H1 (cell line): ENCODE measurements around the gene GSTT4. TPM values are rescaled to one million over a fixed set of nuclear protein-coding genes. Genes with fewer than 3 reads are reported as not detected.

ENCODE experiments used
- CTCF ChIA-PET: fragments of 300-600 bp; sonication (Branson Sonifier 250); formaldehyde crosslinking; loops from one replicate; lab custom pipeline; 2021; ENCODE audit not compliant: partially characterized antibody; lab: Charles Lee
- POLR2A ChIA-PET: fragments of 300-600 bp; sonication (Branson Sonifier 250); formaldehyde crosslinking; loops from one replicate; lab custom pipeline; 2021; ENCODE audit warnings: inconsistent platforms; ENCODE audit not compliant: partially characterized antibody; lab: Charles Lee
- DNase-seq, 2 experiments: peaks; one replicate each; pipeline versions ENCODE4 v3.0.0 to v3.0.0-alpha.2; 2010 to 2022; ENCODE audit warnings: low spot score in 2 of 2, low read depth in 1 of 2, mixed read lengths in 1 of 2
- FAIRE-seq: peaks from 2 replicates; lab custom pipeline; 2011; peaks lifted over from hg19 to GRCh38; lab: Jason Lieb, UNC
- H2AFZ ChIP-seq: 2 replicates; pipeline ENCODE4 v1.8.1; 2012; ENCODE audit warnings: low read length, inconsistent platforms
- H2AK5ac ChIP-seq: 2 replicates; pipeline ENCODE4 v1.6.1; 2013; ENCODE audit warnings: low read depth, low read length
- H2BK120ac ChIP-seq: replicated peaks from 2 replicates; pipeline ENCODE3; 2013; ENCODE audit warnings: low read depth, low read length, inconsistent platforms
- H2BK12ac ChIP-seq: 2 replicates; pipeline ENCODE4 v1.6.1; 2013; ENCODE audit warnings: low read depth, low read length
- H2BK15ac ChIP-seq: 2 replicates; pipeline ENCODE4 v1.6.1; 2013; ENCODE audit warnings: low read length
- H2BK20ac ChIP-seq: 2 replicates; pipeline ENCODE4 v1.6.1; 2013; ENCODE audit warnings: low read length
- H2BK5ac ChIP-seq: 2 replicates; pipeline ENCODE4 v1.6.1; 2013; ENCODE audit warnings: low read depth, low read length
- H3K14ac ChIP-seq: 2 replicates; pipeline ENCODE4 v1.6.1; 2013; ENCODE audit warnings: inconsistent platforms; ENCODE audit not compliant: insufficient read length
- H3K18ac ChIP-seq: 2 replicates; pipeline ENCODE4 v1.6.1; 2013; ENCODE audit warnings: low read length; ENCODE audit errors: extremely low read depth
- H3K23ac ChIP-seq: 2 replicates; pipeline ENCODE4 v1.6.1; 2013; ENCODE audit warnings: inconsistent platforms; ENCODE audit not compliant: insufficient read length
- H3K23me2 ChIP-seq: 2 replicates; pipeline ENCODE4 v1.6.1; 2013; ENCODE audit warnings: low read depth, low read length
- H3K27ac ChIP-seq: 2 replicates; pipeline ENCODE4 v1.6.1; 2011; ENCODE audit warnings: low read depth, low read length, inconsistent platforms
- H3K27me3 ChIP-seq, 4 experiments: replicated peaks in 1 of 4; 1 replicate in 1 of 4; 2 replicates in 3 of 4; pipeline versions ENCODE4 v1.6.1 to v1.8.1; 2011 to 2013; ENCODE audit warnings: low read length in 3 of 4, mild to moderate bottlenecking in 3 of 4, inconsistent platforms in 2 of 4, mixed read lengths in 2 of 4, moderate library complexity in 1 of 4; ENCODE audit not compliant: control insufficient read depth in 3 of 4, insufficient read depth in 3 of 4; ENCODE audit errors: extremely low read depth in 1 of 4
- H3K36me3 ChIP-seq, 4 experiments: 2 replicates each; pipeline versions ENCODE4 v1.6.1 to v1.8.1; 2011 to 2013; ENCODE audit warnings: mild to moderate bottlenecking in 4 of 4, low read length in 3 of 4, moderate library complexity in 2 of 4, control low read depth in 1 of 4, inconsistent platforms in 1 of 4; ENCODE audit not compliant: insufficient read depth in 4 of 4, control insufficient read depth in 2 of 4
- H3K4ac ChIP-seq: replicated peaks from 2 replicates; pipeline ENCODE3; 2013; ENCODE audit warnings: low read length, low read depth, mixed read lengths, inconsistent platforms; ENCODE audit not compliant: insufficient read length
- H3K4me1 ChIP-seq, 4 experiments: replicated peaks in 1 of 4; 1 replicate in 1 of 4; 2 replicates in 3 of 4; pipeline versions ENCODE4 v1.6.1 to v1.8.1; 2011 to 2013; ENCODE audit warnings: low read length in 3 of 4, inconsistent platforms in 2 of 4, mixed read lengths in 1 of 4; ENCODE audit not compliant: insufficient read depth in 4 of 4, control insufficient read depth in 3 of 4
- H3K4me2 ChIP-seq, 2 experiments: 2 replicates each; pipeline versions ENCODE4 v1.6.1 to v1.8.1; 2011 to 2013; ENCODE audit warnings: low read depth in 2 of 2, low read length in 2 of 2, control low read depth in 1 of 2, inconsistent platforms in 1 of 2, mild to moderate bottlenecking in 1 of 2; ENCODE audit not compliant: insufficient read depth in 1 of 2
- H3K4me3 ChIP-seq, 4 experiments: fragments of 200-600, 300-600 bp in 1 of 4; sonication (generic), shearing (Covaris generic), sonication (Bioruptor Twin) in 1 of 4; 2 replicates each; pipeline versions ENCODE4 v1.5.1 to v1.8.1; 2011 to 2016; ENCODE audit warnings: low read length in 4 of 4, low read depth in 3 of 4, control low read depth in 2 of 4, inconsistent platforms in 2 of 4, mild to moderate bottlenecking in 2 of 4, mixed read lengths in 1 of 4, moderate library complexity in 1 of 4; ENCODE audit not compliant: insufficient read depth in 2 of 4; ENCODE audit errors: extremely low read depth in 1 of 4
- H3K56ac ChIP-seq: replicated peaks from 2 replicates; pipeline ENCODE3; 2013; ENCODE audit warnings: low read depth, mild to moderate bottlenecking, mixed read lengths, low read length, inconsistent platforms; ENCODE audit not compliant: insufficient read length
- H3K79me1 ChIP-seq: 2 replicates; pipeline ENCODE4 v1.6.1; 2013; ENCODE audit warnings: low read depth, low read length, control low read depth
- H3K79me2 ChIP-seq, 2 experiments: 2 replicates each; pipeline versions ENCODE4 v1.6.1 to v1.8.1; 2012 to 2013; ENCODE audit warnings: low read length in 2 of 2, mild to moderate bottlenecking in 2 of 2, inconsistent platforms in 1 of 2; ENCODE audit not compliant: insufficient read depth in 2 of 2, control insufficient read depth in 1 of 2
- H3K9ac ChIP-seq, 4 experiments: replicated peaks in 1 of 4; 1 replicate in 1 of 4; 2 replicates in 3 of 4; pipeline versions ENCODE4 v1.6.1 to v1.8.1; 2011 to 2013; ENCODE audit warnings: low read depth in 3 of 4, low read length in 3 of 4, control low read depth in 2 of 4, mild to moderate bottlenecking in 2 of 4, moderate library complexity in 2 of 4, inconsistent platforms in 1 of 4; ENCODE audit errors: extremely low read depth in 1 of 4
- H3K9me3 ChIP-seq, 2 experiments: 2 replicates each; pipeline versions ENCODE4 v1.6.1 to v1.8.1; 2012 to 2013; ENCODE audit warnings: mild to moderate bottlenecking in 2 of 2, moderate library complexity in 2 of 2, control low read depth in 1 of 2, inconsistent platforms in 1 of 2, low read depth in 1 of 2, low read length in 1 of 2, mixed read lengths in 1 of 2; ENCODE audit not compliant: insufficient read depth in 2 of 2
- H4K20me1 ChIP-seq, 2 experiments: replicated peaks in 1 of 2; 2 replicates each; pipeline versions ENCODE3 to v1.8.1; 2011 to 2013; ENCODE audit warnings: inconsistent platforms in 2 of 2, low read length in 2 of 2, mild to moderate bottlenecking in 1 of 2; ENCODE audit not compliant: insufficient read depth in 2 of 2, control insufficient read depth in 1 of 2
- H4K5ac ChIP-seq: 2 replicates; pipeline ENCODE4 v1.6.1; 2013; ENCODE audit warnings: low read length, low read depth, mixed read lengths, inconsistent platforms; ENCODE audit not compliant: insufficient read length
- H4K8ac ChIP-seq: 2 replicates; pipeline ENCODE4 v1.8.0; 2013; ENCODE audit warnings: mild to moderate bottlenecking, moderate library complexity, low read length, inconsistent platforms; ENCODE audit not compliant: insufficient read depth; ENCODE audit errors: extremely low read depth
- H4K91ac ChIP-seq: replicated peaks from 2 replicates; pipeline ENCODE3; 2013; ENCODE audit warnings: low read length, mixed read lengths, inconsistent platforms; ENCODE audit not compliant: insufficient read length
- E2F6 ChIP-seq: IDR thresholded peaks from 2 replicates; pipeline ENCODE4 v1.6.1; 2012; ENCODE audit warnings: inconsistent platforms
- POLR2A ChIP-seq, 2 experiments: IDR thresholded peaks; 1 replicate in 1 of 2; 2 replicates in 1 of 2; pipeline ENCODE4 v1.6.1; 2011; ENCODE audit warnings: low read depth in 2 of 2, low read length in 2 of 2, mild to moderate bottlenecking in 2 of 2; ENCODE audit errors: control extremely low read depth in 1 of 2
- SUZ12 ChIP-seq: fragments of 200-600 bp; sonication (generic); IDR thresholded peaks from 2 replicates; pipeline ENCODE4 v1.6.1; 2012; ENCODE audit warnings: mild to moderate bottlenecking, inconsistent platforms, low read length, moderate library complexity, mixed read lengths
- WGBS, 2 experiments: shearing (Covaris generic) in 1 of 2; methylation state at CpG; one replicate each; pipeline versions ENCODE4 v1.1.6 to v1.1.7; 2013 to 2015; ENCODE audit warnings: low lambda C conversion rate in 2 of 2, mixed read lengths in 2 of 2, inconsistent platforms in 1 of 2, low coverage in 1 of 2, missing lambda C conversion rate in 1 of 2; ENCODE audit not compliant: insufficient replicate concordance in 2 of 2, insufficient coverage in 1 of 2, insufficient read length in 1 of 2; ENCODE audit errors: extremely low coverage in 1 of 2, missing lambda C conversion rate in 1 of 2; 5-methylcytosine and 5-hydroxymethylcytosine counted together
- polyA plus RNA-seq, 7 experiments: library from polyadenylated mRNA; depleted of rRNA in 3 of 7; stranded (reverse) in 5 of 7; unstranded in 2 of 7; fragments of >200 nt in 5 of 7; fragments of 200-250 nt in 2 of 7; gene quantifications; 1 replicate in 5 of 7; 2 replicates in 1 of 7; 4 replicates in 1 of 7; pipeline versions ENCODE4 v1.2.1 to v1.2.3, GENCODE V29; 2011 to 2013; ENCODE audit warnings: missing spikeins in 2 of 7, mixed read lengths in 2 of 7
- total RNA-seq: library from RNA; stranded (reverse); fragmentation: NEBNext Ultra II Directional; extraction: Animal tissue kit (Norgen Biotek cat#: 25700); gene quantifications from 2 replicates; pipeline ENCODE4 v1.2.1, GENCODE V29; 2021

GSTT4 gene
- total and polyA plus RNA-seq, 2 of the 8 experiments (the other 6 are each of a cell fraction or from before 2014, with no cell fraction given): 0.14 TPM; not detected in 1

GRCh38 chr22:24008022-24008283, 2.7 kb upstream of the GSTT4 start:
- no peak overlapping the region for H3K4me3 ChIP-seq
- H3K36me3 ChIP-seq: no peaks in the 10 kb centered on the region
- 80% methylated on average over 1 of the region's 1 CpG; no CpG with 5 or more reads in 1 of the 2 experiments for WGBS, 2 experiments
- peak overlapping the region; percentile 8; the same call in 1 of the 2 replicates for H2BK5ac ChIP-seq
- CTCF ChIA-PET: interaction anchor here (0.7 to 1.5 kb wide), 3 partner anchors 149 to 494 kb away, joined by 3 to 4 read pairs (median 3); no protein-coding TSS in a partner anchor
- H2BK20ac ChIP-seq: peak overlapping the region; percentile 73; the same call in 1 of the 2 replicates
- H3K4me1 ChIP-seq: peaks cover 0 to 3% (median 2%) of the 10 kb centered on the region in 4 experiments; a peak in 4 of 7 replicates
- H3K79me2 ChIP-seq: peaks cover 0 to 12% of the 10 kb centered on the region in 2 experiments; a peak in 2 of 4 replicates
- FAIRE-seq: no peak
- no peak overlapping the region for H2BK12ac ChIP-seq
- no peak overlapping the region for H3K23ac ChIP-seq
- H3K79me1 ChIP-seq: peaks cover 4% of the 10 kb centered on the region; the same call in 1 of the 2 replicates
- no peak overlapping the region for H2AK5ac ChIP-seq
- H4K5ac ChIP-seq: no peak overlapping the region
- H3K27ac ChIP-seq: no peak overlapping the region
- H4K91ac ChIP-seq: no peak overlapping the region
- H3K14ac ChIP-seq: no peak overlapping the region
- H3K9ac ChIP-seq: no peak overlapping the region
- no peak overlapping the region for H3K56ac ChIP-seq
- DNase-seq: no peak
- H2BK15ac ChIP-seq: no peak overlapping the region
- no peak overlapping the region for H3K4me2 ChIP-seq
- no peak overlapping the region for H2BK120ac ChIP-seq
- H3K4ac ChIP-seq: no peak overlapping the region
- no peaks in the 10 kb centered on the region; a peak in 2 of 7 replicates for H3K27me3 ChIP-seq
- no peak overlapping the region for H4K8ac ChIP-seq
- H4K20me1 ChIP-seq: no peaks in the 10 kb centered on the region
- H2AFZ ChIP-seq: no peak overlapping the region
- peaks cover 6% of the 10 kb centered on the region; the same call in 1 of the 2 replicates for H3K23me2 ChIP-seq
- POLR2A ChIA-PET: no interaction called here
- H3K18ac ChIP-seq: 0 out of 2 replicates have a peak overlapping the region, but pooled peaks have one; percentile 13
- H3K9me3 ChIP-seq: no peaks in the 10 kb centered on the region
- no peak for TF ChIP-seq SUZ12
- TF ChIP-seq POLR2A (IDR thresholded peaks at IDR 0.05; ENCODE audit: control extremely low read depth in 1 of 2, low read depth in 2 of 2, low read length in 2 of 2): no peak
- TF ChIP-seq E2F6: no peak
